WTC11 (cell line): Measurements from ENCODE around the gene CDKL2. TPM values are rescaled to one million over a fixed set of nuclear protein-coding genes. Genes with fewer than 3 reads are reported as not detected.

Source experiments
- ATAC-seq: fragments of 200-7000 bp; cut with Tn5 transposase; 2 replicates; pipeline ENCODE4 v1.10.0; 2021; ENCODE audit warnings: mild to moderate bottlenecking, moderate library complexity
- CTCF ChIA-PET: fragments of 300-600 bp; sonication (Branson Sonifier 250); formaldehyde crosslinking; loops from one replicate; lab custom pipeline; 2021; ENCODE audit warnings: antibody characterized with exemption; lab: Charles Lee
- POLR2A ChIA-PET: fragments of 350-600 bp; sonication (Branson Sonifier 250); formaldehyde crosslinking; loops from one replicate; lab custom pipeline; 2021; ENCODE audit warnings: antibody characterized with exemption; lab: Charles Lee
- DNase-seq: peaks from one replicate; pipeline ENCODE4 v3.0.0; 2021; ENCODE audit warnings: low spot score
- H3K27ac Mint-ChIP-seq: 2 replicates; pipeline ENCODE4 v1.8.0; 2021; ENCODE audit warnings: mixed read lengths
- H3K27me3 Mint-ChIP-seq: 2 replicates; pipeline ENCODE4 v1.8.0; 2021; ENCODE audit warnings: low read depth, mild to moderate bottlenecking, moderate library complexity, mixed read lengths
- H3K36me3 Mint-ChIP-seq: 2 replicates; pipeline ENCODE4 v1.8.0; 2021; ENCODE audit warnings: mixed read lengths
- H3K4me1 Mint-ChIP-seq: 2 replicates; pipeline ENCODE4 v1.8.0; 2022; ENCODE audit warnings: mixed read lengths
- H3K4me3 Mint-ChIP-seq: 2 replicates; pipeline ENCODE4 v1.8.0; 2021; ENCODE audit warnings: mild to moderate bottlenecking, moderate library complexity, mixed read lengths
- H3K9me3 Mint-ChIP-seq: 2 replicates; pipeline ENCODE4 v1.8.0; 2021; ENCODE audit warnings: mixed read lengths
- EMX1 ChIP-seq: fragments of 250-450 bp; sonication (Bioruptor Pico); IDR thresholded peaks from 2 replicates; pipeline ENCODE4 v1.8.0; 2021; ENCODE audit warnings: mild to moderate bottlenecking
- ETV6 ChIP-seq: sonication (generic); formaldehyde crosslinking; IDR thresholded peaks from 2 replicates; pipeline ENCODE4 v1.8.1; 2022; ENCODE audit warnings: mild to moderate bottlenecking, missing genetic modification reagents
- FOXP1 ChIP-seq: sonication (generic); formaldehyde crosslinking; IDR thresholded peaks from 2 replicates; pipeline ENCODE4 v1.8.0; 2022; ENCODE audit warnings: missing genetic modification reagents, mild to moderate bottlenecking, moderate library complexity, borderline replicate concordance
- JAZF1 ChIP-seq: fragments of 250-450 bp; sonication (Bioruptor Pico); IDR thresholded peaks from 2 replicates; pipeline ENCODE4 v1.9.0; 2021; ENCODE audit warnings: moderate library complexity, mild to moderate bottlenecking, inconsistent platforms
- JUN ChIP-seq: sonication (generic); formaldehyde crosslinking; IDR thresholded peaks from 2 replicates; pipeline ENCODE4 v1.8.0; 2023; ENCODE audit warnings: mild to moderate bottlenecking, missing genetic modification reagents
- NFE2L1 ChIP-seq: sonication (generic); formaldehyde crosslinking; IDR thresholded peaks from 2 replicates; pipeline ENCODE4 v1.8.1; 2023; ENCODE audit warnings: missing genetic modification reagents
- OVOL2 ChIP-seq: fragments of 250-450 bp; sonication (Bioruptor Pico); IDR thresholded peaks from 2 replicates; pipeline ENCODE4 v1.9.0; 2021; ENCODE audit warnings: mild to moderate bottlenecking, borderline replicate concordance
- RELA ChIP-seq: sonication (generic); formaldehyde crosslinking; IDR thresholded peaks from 2 replicates; pipeline ENCODE4 v1.8.1; 2022; ENCODE audit warnings: missing genetic modification reagents, mild to moderate bottlenecking, borderline replicate concordance
- ZNF219 ChIP-seq: sonication (generic); formaldehyde crosslinking; IDR thresholded peaks from 2 replicates; pipeline ENCODE4 v1.8.0; 2023; ENCODE audit warnings: missing genetic modification reagents, mild to moderate bottlenecking, borderline replicate concordance
- ZNF396 ChIP-seq: fragments of 250-450 bp; sonication (Bioruptor Pico); IDR thresholded peaks from 2 replicates; pipeline ENCODE4 v1.8.0; 2021; ENCODE audit warnings: mild to moderate bottlenecking, moderate library complexity, borderline replicate concordance
- ZNF423 ChIP-seq: fragments of 250-450 bp; sonication (Bioruptor Pico); IDR thresholded peaks from 2 replicates; pipeline ENCODE4 v2.1.2; 2022; ENCODE audit warnings: mild to moderate bottlenecking, moderate library complexity
- total RNA-seq: library from RNA; stranded (reverse); gene quantifications from 3 replicates; pipeline ENCODE4 v1.2.3, GENCODE V29; 2021
- TF ChIP-seq, protein P1 (sequence below): fragments of 250-450 bp; sonication (Bioruptor Pico); IDR thresholded peaks from 2 replicates; pipeline ENCODE4 v1.9.0; 2021; ENCODE audit warnings: mild to moderate bottlenecking
- TF ChIP-seq, protein P2 (sequence below): fragments of 250-450 bp; sonication (Bioruptor Pico); IDR thresholded peaks from 2 replicates; pipeline ENCODE4 v1.9.0; 2021; ENCODE audit warnings: mild to moderate bottlenecking
- TF ChIP-seq, protein P3 (sequence below): sonication (generic); formaldehyde crosslinking; IDR thresholded peaks from 2 replicates; pipeline ENCODE4 v1.8.1; 2022; ENCODE audit warnings: mild to moderate bottlenecking, moderate library complexity, missing genetic modification reagents
- TF ChIP-seq, protein P4 (sequence below): sonication (generic); formaldehyde crosslinking; IDR thresholded peaks from 2 replicates; pipeline ENCODE4 v1.8.0; 2022; ENCODE audit warnings: mild to moderate bottlenecking, missing genetic modification reagents
- TF ChIP-seq, protein P5 (sequence below): sonication (generic); formaldehyde crosslinking; IDR thresholded peaks from 2 replicates; pipeline ENCODE4 v1.8.1; 2022; ENCODE audit warnings: low read depth, mild to moderate bottlenecking, moderate library complexity, missing genetic modification reagents, borderline replicate concordance
- TF ChIP-seq, protein P6 (sequence below): fragments of 250-450 bp; sonication (Bioruptor Pico); IDR thresholded peaks from 2 replicates; pipeline ENCODE4 v1.8.0; 2021; ENCODE audit warnings: mild to moderate bottlenecking
- TF ChIP-seq, protein P7 (sequence below): fragments of 250-450 bp; sonication (Bioruptor Pico); IDR thresholded peaks from 2 replicates; pipeline ENCODE4 v1.9.0; 2021; ENCODE audit warnings: mild to moderate bottlenecking, borderline replicate concordance
- TF ChIP-seq, protein P8 (sequence below): fragments of 250-450 bp; sonication (Bioruptor Pico); IDR thresholded peaks from 2 replicates; pipeline ENCODE4 v2.1.2; 2022; ENCODE audit warnings: mild to moderate bottlenecking, moderate library complexity

CDKL2 gene
- total RNA-seq, 1 experiment from 2014 or later = 1.7 TPM

DNA sequence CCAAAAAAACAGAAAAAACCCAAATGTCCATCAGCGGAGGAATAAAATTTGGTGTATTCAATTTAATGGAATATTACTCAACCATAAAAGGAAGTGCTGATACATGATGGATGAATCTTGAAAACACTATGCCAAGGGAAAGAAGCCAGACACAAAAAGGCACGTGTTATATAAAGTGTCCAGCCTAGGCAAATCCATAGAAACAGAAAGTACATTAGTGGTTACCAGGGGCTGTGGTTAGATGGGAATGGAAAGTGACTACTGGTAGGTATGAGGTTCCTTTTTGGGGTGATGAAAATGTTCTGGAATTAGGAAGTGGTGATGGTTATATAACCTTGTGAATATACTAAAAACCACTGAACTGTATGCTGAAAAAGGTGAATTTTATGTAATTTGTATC, 3.5 kb upstream of the CDKL2 start:
- Mint-ChIP-seq H3K36me3 (no peaks in the 10 kb centered on the region), H3K9me3 (no peaks in the 10 kb centered on the region), H3K4me3 (no peak overlapping the region), H3K27ac (no peak overlapping the region), H3K27me3 (peaks cover 29% of the 10 kb centered on the region), H3K4me1 (peaks cover 12% of the 10 kb centered on the region)
- no peak for ATAC-seq
- POLR2A ChIA-PET = no interaction called here
- TF ChIP-seq FOXP1 (CRISPR knock-in tag) (no peak), ZNF423 (CRISPR knock-in tag) (no peak), NFE2L1 (no peak), JAZF1 (CRISPR knock-in tag) (no peak), RELA (CRISPR knock-in tag) (no peak), OVOL2 (CRISPR knock-in tag) (no peak), JUN (CRISPR knock-in tag) (no peak), ZNF219 (no peak), EMX1 (CRISPR knock-in tag) (no peak), ETV6 (no peak), ZNF396 (no peak)
- TF ChIP-seq, protein P1, sequence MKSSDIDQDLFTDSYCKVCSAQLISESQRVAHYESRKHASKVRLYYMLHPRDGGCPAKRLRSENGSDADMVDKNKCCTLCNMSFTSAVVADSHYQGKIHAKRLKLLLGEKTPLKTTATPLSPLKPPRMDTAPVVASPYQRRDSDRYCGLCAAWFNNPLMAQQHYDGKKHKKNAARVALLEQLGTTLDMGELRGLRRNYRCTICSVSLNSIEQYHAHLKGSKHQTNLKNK (CRISPR knock-in tag) = no peak
- TF ChIP-seq, protein P2, sequence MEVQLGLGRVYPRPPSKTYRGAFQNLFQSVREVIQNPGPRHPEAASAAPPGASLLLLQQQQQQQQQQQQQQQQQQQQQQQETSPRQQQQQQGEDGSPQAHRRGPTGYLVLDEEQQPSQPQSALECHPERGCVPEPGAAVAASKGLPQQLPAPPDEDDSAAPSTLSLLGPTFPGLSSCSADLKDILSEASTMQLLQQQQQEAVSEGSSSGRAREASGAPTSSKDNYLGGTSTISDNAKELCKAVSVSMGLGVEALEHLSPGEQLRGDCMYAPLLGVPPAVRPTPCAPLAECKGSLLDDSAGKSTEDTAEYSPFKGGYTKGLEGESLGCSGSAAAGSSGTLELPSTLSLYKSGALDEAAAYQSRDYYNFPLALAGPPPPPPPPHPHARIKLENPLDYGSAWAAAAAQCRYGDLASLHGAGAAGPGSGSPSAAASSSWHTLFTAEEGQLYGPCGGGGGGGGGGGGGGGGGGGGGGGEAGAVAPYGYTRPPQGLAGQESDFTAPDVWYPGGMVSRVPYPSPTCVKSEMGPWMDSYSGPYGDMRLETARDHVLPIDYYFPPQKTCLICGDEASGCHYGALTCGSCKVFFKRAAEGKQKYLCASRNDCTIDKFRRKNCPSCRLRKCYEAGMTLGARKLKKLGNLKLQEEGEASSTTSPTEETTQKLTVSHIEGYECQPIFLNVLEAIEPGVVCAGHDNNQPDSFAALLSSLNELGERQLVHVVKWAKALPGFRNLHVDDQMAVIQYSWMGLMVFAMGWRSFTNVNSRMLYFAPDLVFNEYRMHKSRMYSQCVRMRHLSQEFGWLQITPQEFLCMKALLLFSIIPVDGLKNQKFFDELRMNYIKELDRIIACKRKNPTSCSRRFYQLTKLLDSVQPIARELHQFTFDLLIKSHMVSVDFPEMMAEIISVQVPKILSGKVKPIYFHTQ (CRISPR knock-in tag) = no peak
- TF ChIP-seq, protein P3, sequence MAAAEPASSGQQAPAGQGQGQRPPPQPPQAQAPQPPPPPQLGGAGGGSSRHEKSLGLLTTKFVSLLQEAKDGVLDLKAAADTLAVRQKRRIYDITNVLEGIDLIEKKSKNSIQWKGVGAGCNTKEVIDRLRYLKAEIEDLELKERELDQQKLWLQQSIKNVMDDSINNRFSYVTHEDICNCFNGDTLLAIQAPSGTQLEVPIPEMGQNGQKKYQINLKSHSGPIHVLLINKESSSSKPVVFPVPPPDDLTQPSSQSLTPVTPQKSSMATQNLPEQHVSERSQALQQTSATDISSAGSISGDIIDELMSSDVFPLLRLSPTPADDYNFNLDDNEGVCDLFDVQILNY (CRISPR knock-in tag) = no peak
- TF ChIP-seq, protein P4, sequence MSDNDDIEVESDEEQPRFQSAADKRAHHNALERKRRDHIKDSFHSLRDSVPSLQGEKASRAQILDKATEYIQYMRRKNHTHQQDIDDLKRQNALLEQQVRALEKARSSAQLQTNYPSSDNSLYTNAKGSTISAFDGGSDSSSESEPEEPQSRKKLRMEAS (CRISPR knock-in tag) = no peak
- TF ChIP-seq, protein P5, sequence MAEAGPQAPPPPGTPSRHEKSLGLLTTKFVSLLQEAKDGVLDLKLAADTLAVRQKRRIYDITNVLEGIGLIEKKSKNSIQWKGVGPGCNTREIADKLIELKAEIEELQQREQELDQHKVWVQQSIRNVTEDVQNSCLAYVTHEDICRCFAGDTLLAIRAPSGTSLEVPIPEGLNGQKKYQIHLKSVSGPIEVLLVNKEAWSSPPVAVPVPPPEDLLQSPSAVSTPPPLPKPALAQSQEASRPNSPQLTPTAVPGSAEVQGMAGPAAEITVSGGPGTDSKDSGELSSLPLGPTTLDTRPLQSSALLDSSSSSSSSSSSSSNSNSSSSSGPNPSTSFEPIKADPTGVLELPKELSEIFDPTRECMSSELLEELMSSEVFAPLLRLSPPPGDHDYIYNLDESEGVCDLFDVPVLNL = no peak
- TF ChIP-seq, protein P6, sequence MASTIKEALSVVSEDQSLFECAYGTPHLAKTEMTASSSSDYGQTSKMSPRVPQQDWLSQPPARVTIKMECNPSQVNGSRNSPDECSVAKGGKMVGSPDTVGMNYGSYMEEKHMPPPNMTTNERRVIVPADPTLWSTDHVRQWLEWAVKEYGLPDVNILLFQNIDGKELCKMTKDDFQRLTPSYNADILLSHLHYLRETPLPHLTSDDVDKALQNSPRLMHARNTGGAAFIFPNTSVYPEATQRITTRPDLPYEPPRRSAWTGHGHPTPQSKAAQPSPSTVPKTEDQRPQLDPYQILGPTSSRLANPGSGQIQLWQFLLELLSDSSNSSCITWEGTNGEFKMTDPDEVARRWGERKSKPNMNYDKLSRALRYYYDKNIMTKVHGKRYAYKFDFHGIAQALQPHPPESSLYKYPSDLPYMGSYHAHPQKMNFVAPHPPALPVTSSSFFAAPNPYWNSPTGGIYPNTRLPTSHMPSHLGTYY (CRISPR knock-in tag) = no peak
- TF ChIP-seq, protein P7, sequence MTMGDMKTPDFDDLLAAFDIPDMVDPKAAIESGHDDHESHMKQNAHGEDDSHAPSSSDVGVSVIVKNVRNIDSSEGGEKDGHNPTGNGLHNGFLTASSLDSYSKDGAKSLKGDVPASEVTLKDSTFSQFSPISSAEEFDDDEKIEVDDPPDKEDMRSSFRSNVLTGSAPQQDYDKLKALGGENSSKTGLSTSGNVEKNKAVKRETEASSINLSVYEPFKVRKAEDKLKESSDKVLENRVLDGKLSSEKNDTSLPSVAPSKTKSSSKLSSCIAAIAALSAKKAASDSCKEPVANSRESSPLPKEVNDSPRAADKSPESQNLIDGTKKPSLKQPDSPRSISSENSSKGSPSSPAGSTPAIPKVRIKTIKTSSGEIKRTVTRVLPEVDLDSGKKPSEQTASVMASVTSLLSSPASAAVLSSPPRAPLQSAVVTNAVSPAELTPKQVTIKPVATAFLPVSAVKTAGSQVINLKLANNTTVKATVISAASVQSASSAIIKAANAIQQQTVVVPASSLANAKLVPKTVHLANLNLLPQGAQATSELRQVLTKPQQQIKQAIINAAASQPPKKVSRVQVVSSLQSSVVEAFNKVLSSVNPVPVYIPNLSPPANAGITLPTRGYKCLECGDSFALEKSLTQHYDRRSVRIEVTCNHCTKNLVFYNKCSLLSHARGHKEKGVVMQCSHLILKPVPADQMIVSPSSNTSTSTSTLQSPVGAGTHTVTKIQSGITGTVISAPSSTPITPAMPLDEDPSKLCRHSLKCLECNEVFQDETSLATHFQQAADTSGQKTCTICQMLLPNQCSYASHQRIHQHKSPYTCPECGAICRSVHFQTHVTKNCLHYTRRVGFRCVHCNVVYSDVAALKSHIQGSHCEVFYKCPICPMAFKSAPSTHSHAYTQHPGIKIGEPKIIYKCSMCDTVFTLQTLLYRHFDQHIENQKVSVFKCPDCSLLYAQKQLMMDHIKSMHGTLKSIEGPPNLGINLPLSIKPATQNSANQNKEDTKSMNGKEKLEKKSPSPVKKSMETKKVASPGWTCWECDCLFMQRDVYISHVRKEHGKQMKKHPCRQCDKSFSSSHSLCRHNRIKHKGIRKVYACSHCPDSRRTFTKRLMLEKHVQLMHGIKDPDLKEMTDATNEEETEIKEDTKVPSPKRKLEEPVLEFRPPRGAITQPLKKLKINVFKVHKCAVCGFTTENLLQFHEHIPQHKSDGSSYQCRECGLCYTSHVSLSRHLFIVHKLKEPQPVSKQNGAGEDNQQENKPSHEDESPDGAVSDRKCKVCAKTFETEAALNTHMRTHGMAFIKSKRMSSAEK (CRISPR knock-in tag) = no peak
- TF ChIP-seq, protein P8, sequence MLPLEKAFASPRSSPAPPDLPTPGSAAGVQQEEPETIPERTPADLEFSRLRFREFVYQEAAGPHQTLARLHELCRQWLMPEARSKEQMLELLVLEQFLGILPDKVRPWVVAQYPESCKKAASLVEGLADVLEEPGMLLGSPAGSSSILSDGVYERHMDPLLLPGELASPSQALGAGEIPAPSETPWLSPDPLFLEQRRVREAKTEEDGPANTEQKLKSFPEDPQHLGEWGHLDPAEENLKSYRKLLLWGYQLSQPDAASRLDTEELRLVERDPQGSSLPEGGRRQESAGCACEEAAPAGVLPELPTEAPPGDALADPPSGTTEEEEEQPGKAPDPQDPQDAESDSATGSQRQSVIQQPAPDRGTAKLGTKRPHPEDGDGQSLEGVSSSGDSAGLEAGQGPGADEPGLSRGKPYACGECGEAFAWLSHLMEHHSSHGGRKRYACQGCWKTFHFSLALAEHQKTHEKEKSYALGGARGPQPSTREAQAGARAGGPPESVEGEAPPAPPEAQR (CRISPR knock-in tag) = no peak
- no peak for DNase-seq
- CTCF ChIA-PET = no interaction called here
